Rectal smooth muscle tissue (tissue), 1 donor: Measurements from ENCODE around the gene FAM114A2.

Source experiments
- H3K27ac ChIP-seq: one replicate; pipeline ENCODE4 v1.7.0; 2013; ENCODE audit warnings: low read depth, low read length, inconsistent platforms
- H3K27me3 ChIP-seq: one replicate; pipeline ENCODE4 v1.7.0; 2013; ENCODE audit warnings: low read length; ENCODE audit not compliant: control insufficient read depth, insufficient read depth
- H3K36me3 ChIP-seq: one replicate; pipeline ENCODE4 v1.7.0; 2013; ENCODE audit warnings: low read length; ENCODE audit not compliant: control insufficient read depth, insufficient read depth
- H3K4me1 ChIP-seq: one replicate; pipeline ENCODE4 v1.7.0; 2013; ENCODE audit warnings: low read length; ENCODE audit not compliant: control insufficient read depth, insufficient read depth
- H3K4me3 ChIP-seq: one replicate; pipeline ENCODE4 v1.7.0; 2013; ENCODE audit warnings: low read length
- H3K9ac ChIP-seq: one replicate; pipeline ENCODE4 v1.7.0; 2013; ENCODE audit warnings: low read length

The FAM114A2 gene

DNA sequence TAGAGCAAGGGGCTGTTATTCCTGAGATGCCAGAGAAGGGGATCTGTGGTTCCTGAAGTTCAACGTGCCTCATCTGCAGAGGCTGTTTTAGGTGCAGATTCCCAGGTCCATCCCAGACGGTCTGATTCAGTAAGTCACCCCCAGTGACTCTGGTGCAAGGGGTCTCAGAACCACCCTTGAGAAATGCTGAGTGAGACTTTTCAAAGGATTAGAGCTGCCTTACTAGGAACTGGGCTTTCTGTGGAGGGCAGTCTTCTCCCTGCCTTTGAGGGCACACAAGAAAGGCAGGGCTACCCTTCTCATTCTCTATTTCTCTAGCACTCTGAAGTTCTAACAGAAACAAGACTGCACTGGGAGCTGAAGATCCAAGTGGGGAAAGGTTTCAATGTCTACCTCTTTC is 66.5 kb downstream of the FAM114A2 start:
- Histone ChIP-seq H3K27me3 (no peaks in the 10 kb centered on the region), H3K4me3 (no peak overlapping the region), H3K4me1 (no peaks in the 10 kb centered on the region), H3K9ac (no peak overlapping the region), H3K27ac (no peak overlapping the region), H3K36me3 (no peaks in the 10 kb centered on the region)

- Histone ChIP-seq H3K36me3 (no peaks in the 10 kb centered on the region), H3K27ac (no peak overlapping the region), H3K4me1 (no peaks in the 10 kb centered on the region), H3K9ac (no peak overlapping the region), H3K27me3 (peaks cover 4% of the 10 kb centered on the region), H3K4me3 (no peak overlapping the region)
These were observed 68.2 kb downstream of the FAM114A2 start for GRCh38 chr5:153970496-153970895.

- Histone ChIP-seq H3K9ac (no peak overlapping the region), H3K27me3 (peaks cover 4% of the 10 kb centered on the region), H3K4me3 (no peak overlapping the region), H3K36me3 (no peaks in the 10 kb centered on the region), H3K4me1 (no peaks in the 10 kb centered on the region), H3K27ac (no peak overlapping the region)
These were observed 69.2 kb downstream of the FAM114A2 start for GRCh38 chr5:153969563-153969895.

- Histone ChIP-seq H3K27me3 (peaks cover 4% of the 10 kb centered on the region), H3K4me3 (no peak overlapping the region), H3K36me3 (no peaks in the 10 kb centered on the region), H3K4me1 (no peaks in the 10 kb centered on the region), H3K27ac (no peak overlapping the region), H3K9ac (no peak overlapping the region)
These were observed 69.7 kb downstream of the FAM114A2 start for GRCh38 chr5:153968761-153969562.

DNA sequence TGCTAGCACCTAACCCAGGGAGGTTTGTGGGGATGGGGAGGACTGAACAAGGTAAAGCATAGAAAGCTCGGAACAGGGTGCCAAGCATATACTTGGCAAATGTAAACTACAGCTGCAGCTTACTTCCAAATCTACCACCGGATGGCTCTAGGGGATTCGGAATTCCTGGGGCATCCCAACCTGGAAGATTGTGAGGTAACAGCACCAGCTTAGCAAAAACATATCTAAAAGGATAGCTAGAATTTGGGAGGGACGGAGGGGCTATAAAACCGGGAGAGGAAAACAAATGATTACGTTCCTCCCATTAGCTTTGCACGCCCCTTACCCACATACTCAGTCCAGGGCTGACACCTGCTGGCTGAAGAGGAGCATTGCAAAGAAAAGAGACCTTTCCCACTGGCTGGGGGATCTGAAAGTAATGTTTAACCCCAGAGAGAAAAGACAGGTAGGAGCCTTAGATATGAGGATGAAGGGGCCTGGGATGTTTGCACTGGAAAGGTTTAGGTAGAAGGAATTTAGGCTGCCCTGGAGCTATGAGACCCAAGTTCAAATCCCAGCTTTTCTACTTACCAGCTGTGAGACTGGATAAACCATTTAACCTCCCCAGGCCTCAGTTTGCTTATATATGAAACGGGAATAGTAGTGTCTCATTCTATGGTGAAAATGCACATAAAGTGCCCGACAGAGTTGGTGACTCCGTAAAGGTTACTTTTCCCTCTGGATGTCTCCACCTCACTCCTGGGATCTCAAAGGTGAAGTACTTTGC is 73.6 kb downstream of the FAM114A2 start:
- H3K4me1 ChIP-seq = no peaks in the 10 kb centered on the region
- H3K27ac ChIP-seq = no peak overlapping the region
- no peak overlapping the region for H3K9ac ChIP-seq
- H3K27me3 ChIP-seq = peaks cover 4% of the 10 kb centered on the region
- no peak overlapping the region for H3K4me3 ChIP-seq
- H3K36me3 ChIP-seq = no peaks in the 10 kb centered on the region

GRCh38 chr5:153964191-153964879 is 74.4 kb downstream of the FAM114A2 start:
- H3K4me1 ChIP-seq = no peaks in the 10 kb centered on the region
- no peaks in the 10 kb centered on the region for H3K36me3 ChIP-seq
- no peak overlapping the region for H3K27ac ChIP-seq
- H3K9ac ChIP-seq = no peak overlapping the region
- H3K4me3 ChIP-seq = no peak overlapping the region
- H3K27me3 ChIP-seq = peaks cover 4% of the 10 kb centered on the region

GRCh38 chr5:153960269-153961215 is 78.2 kb downstream of the FAM114A2 start:
- Histone ChIP-seq H3K27me3 (no peaks in the 10 kb centered on the region), H3K36me3 (no peaks in the 10 kb centered on the region), H3K27ac (no peak overlapping the region), H3K4me3 (no peak overlapping the region), H3K4me1 (no peaks in the 10 kb centered on the region), H3K9ac (no peak overlapping the region)

- Histone ChIP-seq H3K27ac (no peak overlapping the region), H3K4me3 (no peak overlapping the region), H3K36me3 (no peaks in the 10 kb centered on the region)
These were observed 79.4 kb downstream of the FAM114A2 start for GRCh38 chr5:153959134-153959957.

GRCh38 chr5:153957205-153957604 is 81.5 kb downstream of the FAM114A2 start:
- Histone ChIP-seq H3K9ac (no peak overlapping the region), H3K4me3 (no peak overlapping the region), H3K4me1 (no peaks in the 10 kb centered on the region), H3K27me3 (no peaks in the 10 kb centered on the region), H3K27ac (no peak overlapping the region), H3K36me3 (no peaks in the 10 kb centered on the region)

More at GRCh38 chr5:153959134-153959957, 79.4 kb downstream of the FAM114A2 start:
- no peaks in the 10 kb centered on the region for H3K4me1 ChIP-seq
- no peaks in the 10 kb centered on the region for H3K27me3 ChIP-seq
- no peak overlapping the region for H3K9ac ChIP-seq

- Histone ChIP-seq H3K4me3 (no peak overlapping the region), H3K27me3 (no peaks in the 10 kb centered on the region), H3K9ac (no peak overlapping the region), H3K4me1 (no peaks in the 10 kb centered on the region), H3K36me3 (no peaks in the 10 kb centered on the region), H3K27ac (no peak overlapping the region)
These were observed 85.3 kb downstream of the FAM114A2 start for GRCh38 chr5:153953411-153953810.

- H3K36me3 ChIP-seq = no peaks in the 10 kb centered on the region
- no peaks in the 10 kb centered on the region for H3K27me3 ChIP-seq
- no peak overlapping the region for H3K4me3 ChIP-seq
- no peak overlapping the region for H3K27ac ChIP-seq
- no peak overlapping the region for H3K9ac ChIP-seq
- H3K4me1 ChIP-seq = no peaks in the 10 kb centered on the region
These were observed 85.8 kb downstream of the FAM114A2 start for GRCh38 chr5:153952893-153953292.
